NB4 (cell line): ENCODE measurements around the gene TBC1D25.
"Not testable (repeated sequence)": the region's sequence is repeated elsewhere in the genome, so short reads cannot be mapped to it uniquely, and the experiment has no call there.

Experiments used
- MYC ChIP-seq: IDR thresholded peaks from 2 replicates; pipeline ENCODE4 v1.6.1; 2011; ENCODE audit warnings: low read depth, low read length
- POLR2A ChIP-seq: IDR thresholded peaks from 2 replicates; pipeline ENCODE4 v1.6.1; 2011; ENCODE audit warnings: mild to moderate bottlenecking; ENCODE audit not compliant: insufficient read length; ENCODE audit errors: extremely low read depth
- TF ChIP-seq, protein P1 (sequence below): IDR thresholded peaks from one replicate; pipeline ENCODE4 v1.5.1; 2012; ENCODE audit warnings: low read depth, low read length
- TF ChIP-seq, protein P2 (sequence below): IDR thresholded peaks from 2 replicates; pipeline ENCODE4 v1.6.1; 2011; ENCODE audit warnings: low read depth, low read length

GRCh38 chrX:48519481-48519880 lies 20.0 kb upstream of the TBC1D25 start:
- TF ChIP-seq POLR2A, MYC: not testable (repeated sequence)
- TF ChIP-seq, protein P1, sequence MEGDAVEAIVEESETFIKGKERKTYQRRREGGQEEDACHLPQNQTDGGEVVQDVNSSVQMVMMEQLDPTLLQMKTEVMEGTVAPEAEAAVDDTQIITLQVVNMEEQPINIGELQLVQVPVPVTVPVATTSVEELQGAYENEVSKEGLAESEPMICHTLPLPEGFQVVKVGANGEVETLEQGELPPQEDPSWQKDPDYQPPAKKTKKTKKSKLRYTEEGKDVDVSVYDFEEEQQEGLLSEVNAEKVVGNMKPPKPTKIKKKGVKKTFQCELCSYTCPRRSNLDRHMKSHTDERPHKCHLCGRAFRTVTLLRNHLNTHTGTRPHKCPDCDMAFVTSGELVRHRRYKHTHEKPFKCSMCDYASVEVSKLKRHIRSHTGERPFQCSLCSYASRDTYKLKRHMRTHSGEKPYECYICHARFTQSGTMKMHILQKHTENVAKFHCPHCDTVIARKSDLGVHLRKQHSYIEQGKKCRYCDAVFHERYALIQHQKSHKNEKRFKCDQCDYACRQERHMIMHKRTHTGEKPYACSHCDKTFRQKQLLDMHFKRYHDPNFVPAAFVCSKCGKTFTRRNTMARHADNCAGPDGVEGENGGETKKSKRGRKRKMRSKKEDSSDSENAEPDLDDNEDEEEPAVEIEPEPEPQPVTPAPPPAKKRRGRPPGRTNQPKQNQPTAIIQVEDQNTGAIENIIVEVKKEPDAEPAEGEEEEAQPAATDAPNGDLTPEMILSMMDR = not testable (repeated sequence)
- TF ChIP-seq, protein P2, sequence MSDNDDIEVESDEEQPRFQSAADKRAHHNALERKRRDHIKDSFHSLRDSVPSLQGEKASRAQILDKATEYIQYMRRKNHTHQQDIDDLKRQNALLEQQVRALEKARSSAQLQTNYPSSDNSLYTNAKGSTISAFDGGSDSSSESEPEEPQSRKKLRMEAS = not testable (repeated sequence)
